SU-DHL-6 (cell line): ENCODE results near the gene ZNHIT2.

ENCODE experiments used
- EZH2phosphoT487 ChIP-seq: fragments of 200-600 bp; sonication (generic), shearing (Covaris generic); conservative IDR thresholded peaks from 2 replicates; pipeline ENCODE4 v1.6.1; 2018; ENCODE audit warnings: mild to moderate bottlenecking, antibody characterized with exemption, low read length, moderate library complexity, mixed read lengths
- TF ChIP-seq, protein P1 (sequence below): fragments of 200-600 bp; sonication (generic); IDR thresholded peaks from one replicate; pipeline ENCODE4 v1.5.1; 2017; ENCODE audit warnings: antibody characterized with exemption, mild to moderate bottlenecking, low read length, moderate library complexity; ENCODE audit not compliant: insufficient read depth, poor library complexity, severe bottlenecking

DNA sequence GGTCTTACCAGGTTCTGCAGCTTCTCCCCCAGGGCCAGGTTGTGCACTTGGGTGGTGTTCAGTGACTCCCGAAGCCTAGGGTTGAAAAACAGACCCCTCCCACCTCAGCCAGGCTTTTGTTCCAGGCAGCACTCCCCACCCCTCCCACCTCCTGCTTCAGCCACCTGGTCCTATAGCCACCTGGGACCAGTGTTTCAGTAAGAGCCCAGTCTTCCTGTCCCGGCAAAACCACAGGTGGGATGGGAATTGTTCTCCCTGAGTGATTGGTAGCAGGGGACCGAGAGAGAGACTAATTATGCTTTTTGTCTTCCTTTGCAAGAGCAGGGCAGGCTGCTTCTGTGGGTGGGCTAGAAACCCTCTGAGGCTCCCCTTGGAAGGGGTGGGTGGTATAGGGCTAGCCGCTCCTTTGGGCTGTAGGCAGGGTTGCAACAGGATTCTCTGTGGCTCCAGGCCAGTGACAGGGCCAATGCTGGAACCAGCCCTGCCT is 50.7 kb downstream of the ZNHIT2 start:
- TF ChIP-seq EZH2phosphoT487, result no peak
- TF ChIP-seq, protein P1, sequence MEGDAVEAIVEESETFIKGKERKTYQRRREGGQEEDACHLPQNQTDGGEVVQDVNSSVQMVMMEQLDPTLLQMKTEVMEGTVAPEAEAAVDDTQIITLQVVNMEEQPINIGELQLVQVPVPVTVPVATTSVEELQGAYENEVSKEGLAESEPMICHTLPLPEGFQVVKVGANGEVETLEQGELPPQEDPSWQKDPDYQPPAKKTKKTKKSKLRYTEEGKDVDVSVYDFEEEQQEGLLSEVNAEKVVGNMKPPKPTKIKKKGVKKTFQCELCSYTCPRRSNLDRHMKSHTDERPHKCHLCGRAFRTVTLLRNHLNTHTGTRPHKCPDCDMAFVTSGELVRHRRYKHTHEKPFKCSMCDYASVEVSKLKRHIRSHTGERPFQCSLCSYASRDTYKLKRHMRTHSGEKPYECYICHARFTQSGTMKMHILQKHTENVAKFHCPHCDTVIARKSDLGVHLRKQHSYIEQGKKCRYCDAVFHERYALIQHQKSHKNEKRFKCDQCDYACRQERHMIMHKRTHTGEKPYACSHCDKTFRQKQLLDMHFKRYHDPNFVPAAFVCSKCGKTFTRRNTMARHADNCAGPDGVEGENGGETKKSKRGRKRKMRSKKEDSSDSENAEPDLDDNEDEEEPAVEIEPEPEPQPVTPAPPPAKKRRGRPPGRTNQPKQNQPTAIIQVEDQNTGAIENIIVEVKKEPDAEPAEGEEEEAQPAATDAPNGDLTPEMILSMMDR, result no peak
